Vagina (tissue), 2 donors: ENCODE results near the gene ADGRG6. TPM values are rescaled to one million over a fixed set of nuclear protein-coding genes. Genes with fewer than 3 reads are reported as not detected.

ENCODE experiments used
- DNase-seq, 2 donors: peaks; one replicate each; pipeline ENCODE4 v3.0.0-alpha.2; 2017; ENCODE audit errors: extremely low spot score in 2 of 2
- H3K27ac ChIP-seq: fragments of 200-600 bp; sonication (generic); one replicate; pipeline ENCODE4 v1.5.1; 2019
- H3K27me3 ChIP-seq: fragments of 200-600 bp; sonication (generic); one replicate; pipeline ENCODE4 v1.5.1; 2019
- H3K36me3 ChIP-seq, 2 donors: fragments of 200-600 bp; sonication (generic); one replicate each; pipeline ENCODE4 v1.5.1; 2017 to 2019
- H3K4me1 ChIP-seq: fragments of 200-600 bp; sonication (generic); one replicate; pipeline ENCODE4 v1.5.1; 2019
- H3K4me3 ChIP-seq, 2 donors: fragments of 200-600 bp; sonication (generic); 1 replicate in 1 of 2; 2 replicates in 1 of 2; pipeline ENCODE4 v1.5.1; 2016 to 2019
- H3K9me3 ChIP-seq: fragments of 200-600 bp; sonication (generic); one replicate; pipeline ENCODE4 v1.5.1; 2019
- POLR2A ChIP-seq, 2 donors: fragments of 450-650 bp; IDR thresholded peaks; one replicate each; pipeline ENCODE4 v1.6.1; 2017; ENCODE audit warnings: antibody characterized with exemption in 2 of 2, mild to moderate bottlenecking in 2 of 2, moderate library complexity in 2 of 2
- POLR2AphosphoS5 ChIP-seq, 2 donors: sonication (generic); formaldehyde crosslinking; IDR thresholded peaks; one replicate each; pipeline ENCODE4 v1.9.0; 2017; ENCODE audit warnings: antibody characterized with exemption in 2 of 2, mild to moderate bottlenecking in 2 of 2, low read depth in 1 of 2; ENCODE audit not compliant: insufficient read depth in 1 of 2
- intact Hi-C: fragments of 100-400 bp; cut with DNase I; formaldehyde crosslinking; loops from one replicate; pipeline ENCODE4 v1.15.1; 2023
- total RNA-seq: library from RNA; depleted of rRNA; stranded (reverse); fragments of >200 nt; gene quantifications from one replicate; pipeline ENCODE4 v1.2.3, GENCODE V29; 2016
- TF ChIP-seq, protein P1 (sequence below), 3 experiments: fragments of 450-650 bp in 2 of 3; fragments of 200-600 bp in 1 of 3; sonication (generic) in 1 of 3; IDR thresholded peaks; one replicate each; pipeline ENCODE4 v1.5.1; 2017 to 2019; ENCODE audit warnings: antibody characterized with exemption in 3 of 3, mild to moderate bottlenecking in 2 of 3, moderate library complexity in 2 of 3

Gene ADGRG6
- total RNA-seq, 1 donor from 2014 or later: 22.6 TPM

DNA sequence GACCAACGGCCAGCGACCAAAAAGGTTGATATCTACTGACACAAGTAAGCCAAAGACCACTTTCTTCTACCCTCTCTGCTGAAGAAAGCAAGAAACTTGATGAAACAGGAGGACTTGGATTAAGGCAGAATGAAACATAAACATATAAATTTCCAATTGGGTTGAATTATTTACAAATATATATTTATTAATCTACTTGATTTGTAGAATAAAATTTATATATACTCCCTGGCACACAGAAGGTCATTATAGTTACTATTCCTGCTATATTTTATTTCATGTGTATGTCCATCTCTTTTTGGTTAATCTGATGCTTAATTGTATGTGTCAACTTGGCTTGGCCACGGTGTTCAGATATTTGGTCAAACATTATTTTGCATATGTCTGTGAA is 4.2 kb upstream of the ADGRG6 start:
- Histone ChIP-seq H3K36me3 (no peaks in the 10 kb centered on the region), H3K4me3 (no peak overlapping the region), H3K27ac (no peak overlapping the region), H3K9me3 (no peaks in the 10 kb centered on the region), H3K4me1 (peaks cover 4% of the 10 kb centered on the region), H3K27me3 (no peaks in the 10 kb centered on the region)
- TF ChIP-seq POLR2A (IDR thresholded peaks at IDR 0.05) (no peak), POLR2AphosphoS5 (IDR thresholded peaks at IDR 0.05; ENCODE audit: insufficient read depth in 1 of 2, low read depth in 1 of 2) (no peak)
- TF ChIP-seq, protein P1, sequence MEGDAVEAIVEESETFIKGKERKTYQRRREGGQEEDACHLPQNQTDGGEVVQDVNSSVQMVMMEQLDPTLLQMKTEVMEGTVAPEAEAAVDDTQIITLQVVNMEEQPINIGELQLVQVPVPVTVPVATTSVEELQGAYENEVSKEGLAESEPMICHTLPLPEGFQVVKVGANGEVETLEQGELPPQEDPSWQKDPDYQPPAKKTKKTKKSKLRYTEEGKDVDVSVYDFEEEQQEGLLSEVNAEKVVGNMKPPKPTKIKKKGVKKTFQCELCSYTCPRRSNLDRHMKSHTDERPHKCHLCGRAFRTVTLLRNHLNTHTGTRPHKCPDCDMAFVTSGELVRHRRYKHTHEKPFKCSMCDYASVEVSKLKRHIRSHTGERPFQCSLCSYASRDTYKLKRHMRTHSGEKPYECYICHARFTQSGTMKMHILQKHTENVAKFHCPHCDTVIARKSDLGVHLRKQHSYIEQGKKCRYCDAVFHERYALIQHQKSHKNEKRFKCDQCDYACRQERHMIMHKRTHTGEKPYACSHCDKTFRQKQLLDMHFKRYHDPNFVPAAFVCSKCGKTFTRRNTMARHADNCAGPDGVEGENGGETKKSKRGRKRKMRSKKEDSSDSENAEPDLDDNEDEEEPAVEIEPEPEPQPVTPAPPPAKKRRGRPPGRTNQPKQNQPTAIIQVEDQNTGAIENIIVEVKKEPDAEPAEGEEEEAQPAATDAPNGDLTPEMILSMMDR (IDR thresholded peaks at IDR 0.05): no peak
- intact Hi-C loops: no loop called here
- no peak for DNase-seq

DNA sequence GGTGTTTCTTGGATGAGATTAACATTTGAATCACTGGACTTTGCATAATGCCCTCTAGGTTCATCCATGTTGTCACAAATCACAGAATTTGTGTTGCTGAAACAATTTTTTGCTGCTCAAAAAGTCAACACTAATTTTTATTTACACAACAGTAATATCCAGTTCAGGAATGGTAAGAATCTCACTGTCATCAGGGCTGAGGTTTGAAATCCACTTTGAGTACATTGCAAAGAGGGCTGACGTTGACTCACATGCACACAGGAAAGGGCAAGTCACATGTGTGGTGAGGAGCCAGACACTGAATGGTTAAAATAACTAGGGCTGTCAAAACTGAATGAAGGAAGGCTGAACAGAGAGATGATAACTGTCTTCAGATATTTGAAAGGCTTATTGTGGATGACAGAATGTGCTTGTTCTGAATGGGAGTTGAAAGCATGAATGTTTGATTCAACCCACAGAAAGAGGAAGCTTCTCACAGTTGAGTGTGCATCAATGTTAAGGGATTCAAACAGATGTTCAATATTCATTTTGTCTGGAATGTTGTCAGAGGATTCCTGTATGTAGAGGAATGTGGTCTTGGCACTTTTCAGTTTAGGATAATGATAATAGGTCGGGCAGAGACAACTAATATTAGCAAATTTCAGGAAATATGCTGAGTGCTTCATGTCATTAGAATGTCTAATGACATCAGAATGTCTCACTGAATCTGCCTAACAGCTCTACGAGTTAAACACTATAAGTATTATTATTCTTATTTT is 3.6 kb upstream of the ADGRG6 start:
- H3K36me3 ChIP-seq: no peaks in the 10 kb centered on the region
- no peaks in the 10 kb centered on the region for H3K27me3 ChIP-seq
- DNase-seq: no peak
- peaks cover 4% of the 10 kb centered on the region for H3K4me1 ChIP-seq
- intact Hi-C loops: no loop called here
- H3K27ac ChIP-seq: no peak overlapping the region
- no peak for TF ChIP-seq POLR2AphosphoS5 (IDR thresholded peaks at IDR 0.05; ENCODE audit: insufficient read depth in 1 of 2, low read depth in 1 of 2)
- TF ChIP-seq POLR2A (IDR thresholded peaks at IDR 0.05): no peak
- TF ChIP-seq, protein P1 (IDR thresholded peaks at IDR 0.05): no peak
- no peaks in the 10 kb centered on the region for H3K9me3 ChIP-seq
- H3K4me3 ChIP-seq: no peak overlapping the region

DNA sequence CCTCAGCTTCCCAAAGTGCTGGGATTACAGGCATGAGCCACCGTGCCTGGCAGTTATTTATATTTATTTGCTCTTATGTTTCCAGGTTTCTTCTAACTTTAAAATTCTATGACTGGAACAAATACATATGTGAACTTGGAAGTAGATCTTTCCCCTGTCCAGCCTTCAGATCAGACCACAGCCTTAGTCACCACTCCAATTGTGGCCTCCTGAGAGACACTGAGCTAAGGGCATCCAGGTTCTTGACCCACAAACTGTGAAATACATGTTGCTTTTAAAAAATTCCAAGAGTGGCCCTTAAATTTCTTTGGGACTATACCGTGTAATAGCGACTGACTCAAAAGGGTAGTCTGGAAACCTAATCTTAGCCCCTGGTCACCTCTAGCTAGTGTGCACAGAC is 1.5 kb upstream of the ADGRG6 start:
- TF ChIP-seq POLR2AphosphoS5 (IDR thresholded peaks at IDR 0.05; ENCODE audit: insufficient read depth in 1 of 2, low read depth in 1 of 2) (no peak), POLR2A (IDR thresholded peaks at IDR 0.05) (no peak)
- TF ChIP-seq, protein P1 (IDR thresholded peaks at IDR 0.05): no peak
- peaks cover 4% of the 10 kb centered on the region for H3K4me1 ChIP-seq
- H3K36me3 ChIP-seq: no peaks in the 10 kb centered on the region
- intact Hi-C loops: no loop called here
- no peaks in the 10 kb centered on the region for H3K9me3 ChIP-seq
- H3K4me3 ChIP-seq: no peak overlapping the region
- no peaks in the 10 kb centered on the region for H3K27me3 ChIP-seq
- no peak for DNase-seq
- H3K27ac ChIP-seq: no peak overlapping the region

DNA sequence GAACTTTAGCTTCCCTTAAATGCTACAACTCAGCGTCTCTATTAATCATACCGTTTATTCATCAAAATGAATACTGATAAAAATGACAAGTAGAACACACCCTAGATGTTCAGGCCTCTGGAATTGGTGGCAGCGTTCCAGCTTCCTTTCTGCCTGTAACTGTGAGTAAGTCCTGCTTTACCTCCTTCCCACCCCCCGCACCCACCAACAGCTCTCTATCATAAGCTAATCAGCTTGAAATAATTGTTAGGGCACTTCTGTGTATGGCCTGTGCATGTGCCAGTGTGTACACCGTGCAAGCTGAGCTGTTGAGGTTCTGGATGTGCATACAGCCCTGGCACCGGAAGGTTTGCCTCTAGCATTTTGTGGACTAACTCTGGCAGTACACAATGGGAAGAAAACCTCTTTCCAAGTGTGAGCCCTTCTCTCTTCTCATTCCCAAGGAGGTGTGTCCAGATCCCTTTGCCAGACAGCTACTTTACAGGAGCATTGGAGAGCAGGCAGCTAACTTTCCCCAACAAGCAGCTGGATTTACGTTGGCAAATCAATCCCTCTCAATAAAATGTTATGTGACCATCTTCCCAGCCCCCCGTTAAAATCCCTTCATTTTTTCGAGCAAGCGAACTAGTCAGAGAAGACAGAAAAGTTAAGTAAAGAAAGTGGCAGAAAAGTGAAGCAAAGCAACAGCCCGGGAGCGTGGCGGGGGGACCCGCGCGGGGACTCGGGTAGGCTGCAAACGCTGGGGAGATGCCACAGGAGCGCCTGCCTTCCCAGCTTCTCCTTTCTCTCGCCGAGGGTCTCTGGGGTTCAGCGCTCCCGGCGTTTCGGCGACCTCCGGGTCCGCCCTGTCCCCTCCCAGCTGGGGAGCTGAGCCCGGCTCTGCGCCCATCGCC is 803 bp upstream of the ADGRG6 start:
- TF ChIP-seq POLR2A (IDR thresholded peaks at IDR 0.05) (no peak), POLR2AphosphoS5 (IDR thresholded peaks at IDR 0.05; ENCODE audit: insufficient read depth in 1 of 2, low read depth in 1 of 2) (no peak)
- TF ChIP-seq, protein P1 (IDR thresholded peaks at IDR 0.05): no peak
- Histone ChIP-seq H3K27ac (peak overlapping the region; percentile 73), H3K36me3 (no peaks in the 10 kb centered on the region), H3K4me3 (peak overlapping the region; percentile 26 to 57), H3K4me1 (peaks cover 4% of the 10 kb centered on the region), H3K9me3 (no peaks in the 10 kb centered on the region), H3K27me3 (no peaks in the 10 kb centered on the region)
- no peak for DNase-seq
- intact Hi-C loops: no loop called here
